GM18873 (cell line): ENCODE results near the gene FCHO2.

Experiments
- ATAC-seq: cut with Tn5 transposase; IDR thresholded peaks from one replicate; pipeline ENCODE4 v1.9.1; 2021; ENCODE audit warnings: mild to moderate bottlenecking, moderate library complexity, moderate number of reproducible peaks; ENCODE audit not compliant: unreplicated experiment, low FRiP score

Gene FCHO2

DNA sequence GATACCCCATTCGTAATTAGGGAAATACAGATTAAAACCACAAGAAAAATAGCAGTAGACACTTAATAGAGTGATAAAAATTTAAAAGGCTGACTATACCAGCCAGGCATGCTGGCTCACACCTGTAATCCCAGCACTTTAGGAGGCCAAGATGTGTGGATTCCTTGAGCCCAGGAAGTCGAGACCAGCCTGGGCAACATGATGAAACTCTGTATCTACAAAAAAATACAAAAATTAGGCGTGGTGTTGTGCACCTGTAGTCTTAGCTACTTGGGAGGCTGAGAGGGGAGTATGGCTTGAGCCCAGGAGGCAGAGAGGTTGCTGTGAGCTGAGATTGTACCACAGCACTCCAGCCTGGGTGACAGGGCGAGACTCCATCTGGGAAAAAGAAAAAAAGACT, 72.0 kb downstream of the FCHO2 start:
- no peak for ATAC-seq

GRCh38 chr5:73028991-73029595, 73.3 kb downstream of the FCHO2 start:
- no peak for ATAC-seq

- no peak for ATAC-seq
Observed at GRCh38 chr5:73030531-73030930, 74.7 kb downstream of the FCHO2 start.

DNA sequence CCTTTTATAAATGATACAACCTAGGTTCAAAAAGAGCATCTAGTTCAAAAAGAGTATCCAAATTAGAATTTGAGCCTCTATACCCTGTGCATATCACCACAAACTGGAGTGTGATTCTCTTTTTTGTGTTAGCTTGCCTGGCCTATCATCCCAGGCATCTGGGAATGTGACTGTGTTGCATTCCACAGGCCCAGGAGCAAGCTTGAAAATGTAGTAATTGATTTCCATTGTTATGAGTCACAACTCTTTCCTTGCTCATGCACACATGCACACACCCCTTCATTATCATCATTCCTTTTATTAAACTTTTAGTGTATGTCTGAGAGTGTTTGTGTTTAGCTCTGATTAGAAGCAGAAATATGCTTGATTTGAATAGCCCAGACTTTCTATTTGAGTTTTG, 75.2 kb downstream of the FCHO2 start:
- no peak for ATAC-seq

DNA sequence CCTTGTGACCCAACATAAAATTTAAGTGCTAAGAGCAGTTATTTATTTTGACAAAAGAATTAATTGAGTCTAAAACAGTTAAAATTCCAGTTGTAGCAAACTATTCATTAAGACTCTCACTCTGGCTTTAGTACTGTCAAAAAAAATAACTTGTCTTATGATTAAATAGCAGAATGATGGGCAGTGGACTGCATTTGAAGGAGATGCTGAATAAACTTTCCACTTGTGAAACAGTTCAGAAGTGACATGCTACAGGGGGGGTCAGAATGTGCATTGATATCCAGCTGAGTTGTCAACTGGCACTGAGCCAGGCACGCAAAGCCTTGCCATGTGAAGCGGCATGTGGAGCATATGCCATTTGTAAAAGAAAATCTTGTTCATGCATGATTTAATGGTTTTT, 76.0 kb downstream of the FCHO2 start:
- ATAC-seq = no peak

- ATAC-seq = no peak
Observed at GRCh38 chr5:73032635-73033034, 76.8 kb downstream of the FCHO2 start.

- ATAC-seq = no peak
Observed at GRCh38 chr5:73037545-73037944, 81.7 kb downstream of the FCHO2 start.

- ATAC-seq = no peak
Observed at GRCh38 chr5:73039082-73039481, 83.2 kb downstream of the FCHO2 start.

DNA sequence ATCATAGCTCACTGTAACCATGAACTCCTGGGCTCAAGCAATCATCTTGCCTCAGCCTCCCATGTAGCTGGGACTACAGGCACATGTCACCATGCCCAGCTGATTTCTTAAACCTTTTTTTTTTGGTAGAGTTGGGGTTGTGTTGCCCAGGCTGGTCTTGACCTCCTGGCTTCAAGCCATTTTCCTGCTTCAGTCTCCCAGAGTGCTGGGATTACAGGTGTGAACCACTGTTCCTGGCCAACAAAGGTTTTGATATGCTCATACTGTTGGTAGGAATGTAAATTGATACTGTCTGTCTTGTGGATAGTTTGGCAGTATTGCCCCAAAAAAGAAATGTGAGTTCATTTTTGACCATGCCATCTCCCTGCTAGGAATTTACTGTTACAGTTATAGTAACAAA, 87.2 kb downstream of the FCHO2 start:
- no peak for ATAC-seq

- ATAC-seq = no peak
Observed at GRCh38 chr5:73044546-73044945, 88.7 kb downstream of the FCHO2 start.

- no peak for ATAC-seq
Observed at GRCh38 chr5:73045623-73046022, 89.8 kb downstream of the FCHO2 start.

DNA sequence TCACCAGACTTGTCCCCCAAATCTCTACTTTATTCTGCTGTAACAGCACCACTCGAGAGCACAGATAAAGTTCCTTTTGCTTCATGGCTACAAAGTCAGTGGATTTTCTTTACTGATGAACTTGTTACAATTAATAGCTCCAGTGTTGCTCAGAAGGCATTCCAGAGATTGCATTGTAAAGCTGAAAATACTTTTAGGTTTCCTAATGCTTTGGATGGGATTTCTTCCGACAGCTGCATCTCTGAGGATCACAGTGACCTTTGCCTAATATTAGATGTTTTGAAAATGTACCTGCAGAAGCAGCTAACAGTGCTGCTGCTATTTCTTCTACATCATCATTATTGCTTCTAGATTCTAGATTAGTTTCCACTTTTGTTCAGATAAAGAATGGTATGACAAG, 105.8 kb downstream of the FCHO2 start:
- ATAC-seq = no peak

GRCh38 chr5:73066466-73066865, 110.6 kb downstream of the FCHO2 start:
- ATAC-seq = no peak

DNA sequence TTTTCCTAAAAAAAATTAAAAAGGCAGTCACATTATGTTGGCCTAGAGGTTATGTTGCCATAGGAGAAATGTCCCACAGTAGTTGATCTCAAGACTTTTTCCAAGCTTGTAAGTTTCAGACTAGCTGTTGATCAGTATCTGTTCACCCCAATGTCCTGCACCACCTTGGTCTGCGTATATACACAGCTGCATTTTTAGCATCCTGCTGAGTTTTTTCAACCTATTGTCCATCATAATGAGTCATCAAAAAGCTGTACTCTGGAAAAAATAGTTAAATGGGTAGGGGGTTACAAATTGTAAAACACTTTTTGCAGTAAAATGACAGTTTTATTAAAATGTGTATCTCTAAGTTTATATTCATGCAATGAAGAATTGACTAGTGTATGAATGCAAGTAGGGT, 111.4 kb downstream of the FCHO2 start:
- no peak for ATAC-seq

DNA sequence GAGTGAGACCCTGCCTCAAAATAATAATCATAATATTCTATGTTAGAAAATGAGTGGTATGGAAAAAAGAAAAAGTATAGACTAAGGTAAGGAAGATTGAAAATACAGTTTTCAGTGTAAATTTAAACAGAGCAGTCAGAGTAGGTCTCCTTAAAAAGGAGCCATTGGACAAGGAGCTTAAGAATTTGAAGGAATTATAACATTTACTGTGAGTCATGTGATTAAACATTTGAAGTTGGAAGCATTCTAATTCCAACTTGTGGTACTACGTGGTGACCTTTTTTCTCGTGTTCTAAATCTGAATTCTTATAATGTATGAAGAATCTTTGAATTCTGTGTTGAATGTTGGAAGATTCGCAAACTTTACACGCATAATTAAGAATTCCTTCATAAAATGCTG, 125.3 kb downstream of the FCHO2 start:
- ATAC-seq = no peak

- no peak for ATAC-seq
Observed at GRCh38 chr5:73088026-73088425, 132.2 kb downstream of the FCHO2 start.

GRCh38 chr5:73093943-73094342, 138.1 kb downstream of the FCHO2 start:
- ATAC-seq = no peak

- ATAC-seq = no peak
Observed at GRCh38 chr5:73094415-73094814, 138.6 kb downstream of the FCHO2 start.

GRCh38 chr5:73095564-73096238, 139.9 kb downstream of the FCHO2 start:
- ATAC-seq = no peak

GRCh38 chr5:73096239-73096575, 140.4 kb downstream of the FCHO2 start:
- ATAC-seq = no peak

- no peak for ATAC-seq
Observed at GRCh38 chr5:73097740-73098139, 141.9 kb downstream of the FCHO2 start.

- ATAC-seq = no peak
Observed at GRCh38 chr5:73100109-73100508, 144.3 kb downstream of the FCHO2 start.

GRCh38 chr5:73103870-73104299, 148.0 kb downstream of the FCHO2 start:
- no peak for ATAC-seq
